GM21576 (cell line): ENCODE measurements around the gene NOC3L.

Source experiments
- ATAC-seq: cut with Tn5 transposase; IDR thresholded peaks from one replicate; pipeline ENCODE4 v1.9.1; 2021; ENCODE audit warnings: mild to moderate bottlenecking, moderate library complexity; ENCODE audit not compliant: unreplicated experiment

NOC3L gene

GRCh38 chr10:94303929-94304328 lies 58.8 kb downstream of the NOC3L start:
- no peak for ATAC-seq

GRCh38 chr10:94300042-94300441 lies 62.7 kb downstream of the NOC3L start:
- ATAC-seq, result no peak

- no peak for ATAC-seq
Observed at GRCh38 chr10:94299417-94299816, 63.3 kb downstream of the NOC3L start.

- ATAC-seq, result no peak
Observed at GRCh38 chr10:94294168-94294567, 68.6 kb downstream of the NOC3L start.

- no peak for ATAC-seq
Observed at GRCh38 chr10:94293354-94293753, 69.4 kb downstream of the NOC3L start.

- no peak for ATAC-seq
Observed at GRCh38 chr10:94292434-94293090, 70.2 kb downstream of the NOC3L start.

GRCh38 chr10:94288361-94289101 lies 74.2 kb downstream of the NOC3L start:
- no peak for ATAC-seq

- ATAC-seq, result no peak
Observed at GRCh38 chr10:94287336-94287735, 75.4 kb downstream of the NOC3L start.

- no peak for ATAC-seq
Observed at GRCh38 chr10:94286901-94287300, 75.8 kb downstream of the NOC3L start.

- ATAC-seq, result no peak
Observed at GRCh38 chr10:94285271-94285670, 77.5 kb downstream of the NOC3L start.
